Spleen (tissue), 11 donors: ENCODE data around the gene TMEM219. TPM values are rescaled to one million over a fixed set of nuclear protein-coding genes. Genes with fewer than 3 reads are reported as not detected.
"Not testable (repeated sequence)": the region's sequence is repeated elsewhere in the genome, so short reads cannot be mapped to it uniquely, and the experiment has no call there.

Source experiments
- DNase-seq: peaks from one replicate; pipeline ENCODE4 v3.0.0-alpha.2; 2020
- H3K27ac ChIP-seq, 8 donors: fragments of 200-600 bp; sonication (generic) in 7 of 8; 1 replicate in 4 of 8; 2 replicates in 4 of 8; pipeline versions ENCODE4 v1.5.0 to v1.8.0; 2016 to 2021; ENCODE audit warnings: inconsistent platforms in 4 of 8, mild to moderate bottlenecking in 4 of 8, moderate library complexity in 1 of 8
- H3K27me3 ChIP-seq, 7 donors: fragments of 200-600 bp; sonication (generic) in 6 of 7; replicated peaks in 1 of 7; 1 replicate in 4 of 7; 2 replicates in 3 of 7; pipeline versions ENCODE4 v1.5.0 to v1.8.0; 2016 to 2021; ENCODE audit warnings: inconsistent platforms in 3 of 7, mild to moderate bottlenecking in 1 of 7
- H3K36me3 ChIP-seq, 6 donors: fragments of 200-600 bp; sonication (generic) in 5 of 6; 1 replicate in 4 of 6; 2 replicates in 2 of 6; pipeline versions ENCODE4 v1.5.0 to v1.8.0; 2016 to 2021; ENCODE audit warnings: inconsistent platforms in 2 of 6
- H3K4me1 ChIP-seq, 6 donors: fragments of 200-600 bp; sonication (generic) in 5 of 6; 1 replicate in 3 of 6; 2 replicates in 3 of 6; pipeline versions ENCODE4 v1.5.0 to v1.8.0; 2016 to 2021; ENCODE audit warnings: inconsistent platforms in 3 of 6
- H3K4me3 ChIP-seq, 8 donors: fragments of 200-600 bp; sonication (generic) in 7 of 8; 1 replicate in 4 of 8; 2 replicates in 4 of 8; pipeline versions ENCODE4 v1.5.0 to v1.8.0; 2016 to 2021; ENCODE audit warnings: inconsistent platforms in 4 of 8, mild to moderate bottlenecking in 4 of 8, moderate library complexity in 2 of 8
- H3K9me3 ChIP-seq, 8 donors: fragments of 200-600 bp; sonication (generic) in 7 of 8; 1 replicate in 4 of 8; 2 replicates in 4 of 8; pipeline versions ENCODE4 v1.5.0 to v1.8.0; 2016 to 2021; ENCODE audit warnings: inconsistent platforms in 4 of 8
- POLR2A ChIP-seq, 3 donors: fragments of 450-650 bp; IDR thresholded peaks; one replicate each; pipeline ENCODE4 v1.5.1; 2017; ENCODE audit warnings: antibody characterized with exemption in 3 of 3, mild to moderate bottlenecking in 1 of 3
- POLR2AphosphoS5 ChIP-seq, 3 donors: sonication (generic); formaldehyde crosslinking; IDR thresholded peaks; one replicate each; pipeline ENCODE4 v1.5.1; 2017; ENCODE audit warnings: antibody characterized with exemption in 3 of 3
- WGBS, 5 donors: extraction: QIAGEN DNeasy Blood & Tissue Kit in 3 of 5; methylation state at CpG; one replicate each; pipeline versions ENCODE4 v1.1.5 to v1.1.7; 2013 to 2018; 5-methylcytosine and 5-hydroxymethylcytosine counted together
- intact Hi-C: fragments of 100-400 bp; cut with DNase I; formaldehyde crosslinking; loops from one replicate; pipeline ENCODE4 v1.15.0; 2023; ENCODE audit warnings: low total_unique reads
- polyA plus RNA-seq, 3 donors: library from polyadenylated mRNA; stranded (reverse); fragments of 200-250 nt; gene quantifications; one replicate each; pipeline ENCODE4 v1.2.1, GENCODE V29; 2013
- total RNA-seq, 7 donors: library from RNA; depleted of rRNA in 3 of 7; stranded (reverse); fragments of >200 nt in 3 of 7; fragmentation: NEBNext Ultra II Directional in 4 of 7; extraction: Animal tissue kit (Norgen Biotek cat#: 25700) in 4 of 7; gene quantifications; one replicate each; pipeline versions ENCODE4 v1.1.0 to v1.2.1, GENCODE V29; 2016 to 2021
- TF ChIP-seq, protein P1 (sequence below), 11 experiments: fragments of 200-600 bp in 7 of 11; fragments of 450-650 bp in 4 of 11; sonication (generic) in 4 of 11; IDR thresholded peaks in 8 of 11; conservative IDR thresholded peaks in 3 of 11; 1 replicate in 7 of 11; 2 replicates in 4 of 11; pipeline versions ENCODE4 v1.4.0 to v1.8.0; 2016 to 2021; ENCODE audit warnings: antibody characterized with exemption in 11 of 11, inconsistent platforms in 4 of 11, mild to moderate bottlenecking in 1 of 11
- donor health status: healthy with polysubstance abuse.
- donor health status: DM: no; HTN: no; CAD: no; lungs with moderate emphysema.
- donor health status: DM: no; HTN: no; CAD: no.
- donor health status: Bipolar disorder and iron deficiency.
- donor health status: healthy.
- donor health status: DM: no; HTN: no; CAD: no.
- donor health status: DM: yes; HTN: yes; CAD: no.

Gene TMEM219
- total and polyA plus RNA-seq, 10 donors = 89.3 to 191 (median 122) TPM

DNA sequence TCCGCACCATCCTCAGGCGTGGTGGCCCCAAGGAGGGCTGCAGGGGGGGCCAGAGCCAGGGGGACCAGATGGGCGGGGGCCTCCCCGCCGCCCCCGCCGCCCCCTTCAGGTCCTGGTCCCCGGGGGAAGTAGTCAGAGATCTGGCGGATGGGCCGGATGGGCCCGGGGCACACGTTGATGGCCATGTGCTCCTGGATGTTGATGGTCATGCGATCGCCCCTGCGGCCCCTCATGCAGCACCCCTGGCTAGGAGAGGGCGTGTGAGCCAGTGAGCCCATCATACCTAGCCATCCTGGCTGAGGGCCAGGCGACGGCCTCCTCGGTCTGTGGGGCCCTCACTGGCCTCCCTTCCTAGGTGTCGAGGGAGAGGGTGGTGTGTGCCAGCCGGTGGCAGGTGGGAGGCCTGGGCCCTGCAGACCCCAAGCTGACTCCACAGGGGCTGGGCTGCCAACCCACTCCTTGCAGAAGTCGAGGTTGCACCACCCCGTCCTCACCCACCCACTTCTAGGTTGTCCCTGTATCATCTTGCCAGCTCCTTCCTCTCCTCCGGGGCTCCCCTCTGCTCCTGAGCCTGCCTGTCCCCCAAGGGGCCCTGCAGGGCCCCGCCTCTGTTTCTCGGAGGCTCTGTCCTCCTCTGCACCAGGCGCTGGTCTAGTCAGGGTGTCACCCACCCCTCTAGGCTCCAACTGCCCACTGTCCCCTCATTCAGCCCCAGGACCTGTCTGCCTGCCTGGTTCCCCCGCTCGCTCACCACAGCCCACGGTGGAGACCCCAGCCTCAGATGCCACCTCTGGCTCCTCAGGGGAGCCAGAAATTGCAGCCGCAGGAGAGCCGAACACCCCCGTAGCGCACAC is 48.3 kb downstream of the TMEM219 start:
- Histone ChIP-seq H3K27ac (no peak overlapping the region), H3K4me1 (peaks cover 6 to 34% (median 27%) of the 10 kb centered on the region in 6 donors), H3K36me3 (peaks cover 0 to 13% (median 0%) of the 10 kb centered on the region in 6 donors), H3K27me3 (peaks cover 0 to 49% (median 34%) of the 10 kb centered on the region in 7 donors), H3K9me3 (no peaks in the 10 kb centered on the region), H3K4me3 (peak overlapping the region; percentile 28 to 70 (median 42))
- TF ChIP-seq, protein P1, sequence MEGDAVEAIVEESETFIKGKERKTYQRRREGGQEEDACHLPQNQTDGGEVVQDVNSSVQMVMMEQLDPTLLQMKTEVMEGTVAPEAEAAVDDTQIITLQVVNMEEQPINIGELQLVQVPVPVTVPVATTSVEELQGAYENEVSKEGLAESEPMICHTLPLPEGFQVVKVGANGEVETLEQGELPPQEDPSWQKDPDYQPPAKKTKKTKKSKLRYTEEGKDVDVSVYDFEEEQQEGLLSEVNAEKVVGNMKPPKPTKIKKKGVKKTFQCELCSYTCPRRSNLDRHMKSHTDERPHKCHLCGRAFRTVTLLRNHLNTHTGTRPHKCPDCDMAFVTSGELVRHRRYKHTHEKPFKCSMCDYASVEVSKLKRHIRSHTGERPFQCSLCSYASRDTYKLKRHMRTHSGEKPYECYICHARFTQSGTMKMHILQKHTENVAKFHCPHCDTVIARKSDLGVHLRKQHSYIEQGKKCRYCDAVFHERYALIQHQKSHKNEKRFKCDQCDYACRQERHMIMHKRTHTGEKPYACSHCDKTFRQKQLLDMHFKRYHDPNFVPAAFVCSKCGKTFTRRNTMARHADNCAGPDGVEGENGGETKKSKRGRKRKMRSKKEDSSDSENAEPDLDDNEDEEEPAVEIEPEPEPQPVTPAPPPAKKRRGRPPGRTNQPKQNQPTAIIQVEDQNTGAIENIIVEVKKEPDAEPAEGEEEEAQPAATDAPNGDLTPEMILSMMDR (IDR thresholded peaks at IDR 0.05 in 8 of 11, conservative IDR thresholded peaks at IDR 0.05 in 3 of 11) = no peak
- TF ChIP-seq POLR2A (IDR thresholded peaks at IDR 0.05) (no peak), POLR2AphosphoS5 (IDR thresholded peaks at IDR 0.05) (no peak)
- no peak for DNase-seq
- intact Hi-C loops = loop anchor here (5.0 kb wide), 1 partner anchor 313 kb away; no protein-coding TSS in a partner anchor
- WGBS, 5 donors = 19 to 28% (median 23%) methylated on average over 22 to 34 of the region's 34 CpGs

DNA sequence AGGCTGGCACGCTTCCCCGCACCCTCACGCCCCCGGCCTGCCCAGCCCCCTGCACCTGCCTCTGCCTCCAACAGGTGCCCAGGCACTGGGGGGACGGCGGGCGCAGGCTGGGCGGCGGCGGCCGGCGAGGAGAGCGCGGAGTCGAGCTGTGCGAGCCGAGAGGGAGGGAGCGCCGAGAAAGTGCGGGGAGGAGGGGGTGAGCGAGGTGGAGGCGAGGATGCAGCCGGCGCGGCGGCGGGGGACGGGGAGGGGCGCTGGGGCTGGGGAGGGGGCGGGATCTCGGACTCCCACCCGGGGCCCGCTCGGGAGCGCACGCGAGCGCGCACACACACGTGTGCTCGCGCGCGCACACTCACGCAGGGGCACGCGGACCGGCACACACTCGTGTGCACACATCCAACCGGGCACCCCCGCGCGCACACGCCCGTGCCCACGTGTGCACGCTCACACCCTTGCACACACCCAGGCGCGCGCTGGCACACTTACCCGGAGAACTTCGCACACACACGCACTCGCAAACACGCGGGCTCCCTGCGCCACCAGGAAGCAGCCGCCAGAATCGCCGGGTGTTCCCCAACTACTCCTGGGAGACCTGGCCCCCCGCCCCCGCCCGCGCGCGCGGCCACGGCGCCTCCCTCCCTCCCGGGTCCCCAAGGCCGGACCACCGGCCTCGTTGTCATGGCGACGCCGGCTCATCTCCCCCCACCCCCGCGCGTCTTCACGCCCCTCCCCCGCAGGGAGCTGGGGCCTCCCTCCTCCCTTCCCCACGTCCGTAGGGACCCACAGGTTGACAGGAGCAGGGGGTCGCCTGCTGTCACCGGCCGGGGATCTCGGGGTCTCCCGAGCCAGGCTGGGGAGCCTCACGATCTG is 49.2 kb downstream of the TMEM219 start, which contains the start of gene DOC2A:
DOC2A (minus strand) TSS at position 184 of the 870 bp plus-strand sequence. CDS start 805 bp downstream, outside the sequence.
- Histone ChIP-seq H3K36me3 (peaks cover 0 to 4% (median 0%) of the 10 kb centered on the region in 6 donors), H3K9me3 (no peaks in the 10 kb centered on the region), H3K4me3 (peak within 1 kb of the TSS; percentile 28 to 70 (median 42)), H3K27me3 (peaks cover 0 to 49% (median 34%) of the 10 kb centered on the region in 7 donors), H3K27ac (no peak within 1 kb of the TSS), H3K4me1 (peaks cover 6 to 27% (median 20%) of the 10 kb centered on the region in 6 donors)
- peak; percentile 74 for DNase-seq
- TF ChIP-seq POLR2A (IDR thresholded peaks at IDR 0.05) = no peak
- TF ChIP-seq, protein P1 (IDR thresholded peaks at IDR 0.05 in 8 of 11, conservative IDR thresholded peaks at IDR 0.05 in 3 of 11) = no peak
- no peak for TF ChIP-seq POLR2AphosphoS5 (IDR thresholded peaks at IDR 0.05)
- intact Hi-C loops = no loop called here
- 1 to 2% (median 1%) methylated on average over 58 to 99 of the region's 99 CpGs for WGBS, 5 donors

DNA sequence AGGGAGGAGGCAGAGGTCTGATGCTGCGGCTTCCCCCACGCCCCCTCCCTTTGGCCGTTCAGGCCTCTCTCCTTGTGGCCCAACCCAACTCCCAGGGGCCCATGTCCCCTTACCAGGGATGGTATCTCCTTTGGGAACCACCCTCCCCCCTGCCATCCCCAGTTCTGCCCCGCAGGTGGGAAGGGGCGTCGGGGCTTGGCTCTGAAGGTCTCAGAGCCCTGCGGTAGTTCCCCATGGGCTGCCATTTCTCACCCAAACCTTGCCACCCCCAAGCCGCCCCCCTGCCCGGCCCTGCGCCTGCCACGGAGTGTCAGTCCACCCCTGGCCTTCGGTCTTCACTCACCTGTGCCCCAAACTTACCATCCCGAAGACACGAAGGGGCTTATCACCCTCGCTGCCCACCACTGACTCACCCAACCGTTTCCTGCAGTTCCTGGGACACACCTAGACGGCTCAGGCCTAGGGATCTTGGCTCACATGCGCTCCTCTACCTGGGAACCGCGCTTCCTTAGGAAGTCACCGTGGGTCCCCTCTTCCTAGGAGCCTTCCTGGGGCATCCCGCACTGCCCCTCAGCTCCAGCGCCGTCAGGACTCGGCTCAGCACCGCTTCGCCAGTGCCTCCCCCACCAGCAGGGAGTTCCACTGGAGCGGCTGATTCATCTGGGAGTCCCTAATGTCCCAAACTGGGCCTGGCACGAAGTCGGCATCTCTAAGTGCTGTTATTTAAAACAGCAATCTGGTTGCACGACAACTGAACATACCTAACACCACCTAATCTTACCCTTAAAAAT is 50.0 kb downstream of the TMEM219 start:
- Histone ChIP-seq H3K36me3 (no peaks in the 10 kb centered on the region), H3K27ac (no peak overlapping the region), H3K9me3 (no peaks in the 10 kb centered on the region), H3K27me3 (peaks cover 0 to 49% (median 34%) of the 10 kb centered on the region in 7 donors), H3K4me1 (peaks cover 6 to 27% (median 20%) of the 10 kb centered on the region in 6 donors), H3K4me3 (peak overlapping the region in 7 of 8 donors; percentile 32 to 70 (median 45))
- whole genome bisulfite sequencing, 5 donors = 23 to 32% (median 25%) methylated on average over 26 to 31 of the region's 31 CpGs
- TF ChIP-seq, protein P1 (IDR thresholded peaks at IDR 0.05 in 8 of 11, conservative IDR thresholded peaks at IDR 0.05 in 3 of 11) = no peak
- TF ChIP-seq POLR2AphosphoS5 (IDR thresholded peaks at IDR 0.05) = no peak
- no peak for TF ChIP-seq POLR2A (IDR thresholded peaks at IDR 0.05)
- DNase-seq = no peak
- intact Hi-C loops = no loop called here

DNA sequence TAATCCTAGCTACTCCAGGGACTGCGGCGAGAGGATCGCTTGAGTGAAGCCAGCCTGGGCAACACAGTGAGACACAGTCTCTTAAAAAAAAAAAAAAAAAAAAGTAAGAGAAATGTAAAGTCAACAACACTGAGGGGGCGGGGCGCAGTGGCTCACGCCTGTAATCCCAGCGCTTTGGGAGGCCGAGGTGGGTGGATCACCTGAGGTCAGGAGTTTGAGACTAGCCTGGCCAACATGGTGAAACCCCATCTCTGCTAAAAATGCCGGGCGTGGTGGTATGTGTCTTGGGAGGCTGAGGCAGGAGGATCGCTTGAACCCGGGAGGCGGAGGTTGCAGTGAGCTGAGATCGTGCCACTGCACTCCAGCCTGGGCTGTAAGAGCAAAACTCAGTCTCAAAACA is 50.7 kb downstream of the TMEM219 start:
- H3K4me3 ChIP-seq, H3K27ac ChIP-seq, H3K9me3 ChIP-seq, intact Hi-C loops, H3K36me3 ChIP-seq, DNase-seq: not testable (repeated sequence)
- WGBS, 5 donors = 86 to 91% (median 88%) methylated on average over 14 of the region's 14 CpGs
- peaks cover 6 to 27% (median 20%) of the 10 kb centered on the region in 6 donors for H3K4me1 ChIP-seq
- H3K27me3 ChIP-seq = peaks cover 0 to 49% (median 34%) of the 10 kb centered on the region in 7 donors

DNA sequence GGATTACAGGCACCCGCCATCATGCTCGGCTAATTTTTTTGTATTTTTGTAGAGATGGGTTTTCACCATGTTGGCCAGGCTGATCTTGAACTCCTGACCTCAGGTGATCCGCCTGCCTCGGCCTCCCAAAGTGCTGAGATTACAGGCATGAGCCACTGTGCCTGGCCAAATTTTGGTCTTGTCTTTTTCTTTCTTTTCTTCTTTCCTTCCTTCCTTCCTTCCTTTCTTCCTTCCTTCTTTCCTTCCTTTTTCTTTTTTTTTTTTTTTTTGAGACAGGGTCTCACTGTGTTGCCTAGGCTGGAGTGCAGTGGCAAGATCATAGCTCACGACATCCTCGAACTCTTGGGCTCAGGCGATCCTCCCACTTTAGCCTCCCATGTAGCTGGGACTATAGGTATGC is 53.6 kb downstream of the TMEM219 start:
- DNase-seq, H3K27ac ChIP-seq, H3K4me3 ChIP-seq, H3K9me3 ChIP-seq, H3K36me3 ChIP-seq, intact Hi-C loops: not testable (repeated sequence)
- H3K4me1 ChIP-seq = peaks cover 6 to 20% (median 14%) of the 10 kb centered on the region in 6 donors
- 85 to 93% (median 89%) methylated on average over 7 of the region's 7 CpGs for WGBS, 5 donors
- peaks cover 0 to 25% (median 21%) of the 10 kb centered on the region in 7 donors for H3K27me3 ChIP-seq
